GM19351 (cell line): ENCODE measurements around the gene GNAI3.

Experiments
- ATAC-seq: cut with Tn5 transposase; IDR thresholded peaks from one replicate; pipeline ENCODE4 v1.9.1; 2021; ENCODE audit warnings: mild to moderate bottlenecking, moderate library complexity; ENCODE audit not compliant: unreplicated experiment

The GNAI3 gene

GRCh38 chr1:109543988-109544735 is 4.3 kb upstream of the GNAI3 start:
- ATAC-seq, result no peak

- ATAC-seq, result peak; percentile 33
These were observed 1.9 kb upstream of the GNAI3 start for GRCh38 chr1:109546311-109547109.

DNA sequence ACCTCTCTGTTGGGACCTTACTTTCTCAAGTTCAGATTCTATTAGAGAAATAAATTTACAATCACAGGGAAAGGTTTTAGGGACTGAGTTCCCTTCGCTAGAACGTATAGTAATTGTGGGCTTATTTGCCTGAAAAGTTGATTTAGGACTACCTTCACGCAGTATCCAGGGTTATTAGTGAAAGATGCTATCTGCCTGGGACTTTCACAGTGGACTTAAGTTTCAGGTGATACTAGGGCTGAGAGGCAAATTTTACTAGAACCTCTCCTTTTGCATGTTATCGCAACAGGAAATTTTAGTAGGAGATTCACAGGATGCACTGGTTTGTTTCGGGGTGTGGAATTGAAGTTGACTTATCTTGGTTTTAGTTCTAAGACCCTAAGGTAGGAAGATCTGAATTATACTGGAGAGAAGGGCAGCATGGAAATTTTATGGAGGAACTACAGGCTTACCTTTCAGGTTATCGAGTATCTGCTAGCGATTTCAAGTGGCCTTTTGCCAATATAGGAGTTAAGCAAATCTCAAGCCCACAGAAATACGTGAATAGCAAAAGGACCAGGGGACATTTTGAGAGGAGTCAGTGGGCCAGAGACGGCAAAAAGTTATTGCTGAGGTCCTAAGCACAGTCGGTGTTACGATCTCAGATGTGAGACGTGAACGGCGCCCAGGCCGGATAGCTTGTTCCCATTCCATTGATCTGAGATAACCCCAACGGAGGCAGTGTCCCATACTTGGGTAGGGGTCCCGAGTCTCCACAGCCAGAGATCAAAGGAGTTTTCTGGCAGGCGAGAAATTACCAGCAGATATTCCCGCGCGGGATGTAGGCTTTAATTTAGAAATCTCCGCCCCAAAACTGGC is 723 bp upstream of the GNAI3 start:
- no peak for ATAC-seq

DNA sequence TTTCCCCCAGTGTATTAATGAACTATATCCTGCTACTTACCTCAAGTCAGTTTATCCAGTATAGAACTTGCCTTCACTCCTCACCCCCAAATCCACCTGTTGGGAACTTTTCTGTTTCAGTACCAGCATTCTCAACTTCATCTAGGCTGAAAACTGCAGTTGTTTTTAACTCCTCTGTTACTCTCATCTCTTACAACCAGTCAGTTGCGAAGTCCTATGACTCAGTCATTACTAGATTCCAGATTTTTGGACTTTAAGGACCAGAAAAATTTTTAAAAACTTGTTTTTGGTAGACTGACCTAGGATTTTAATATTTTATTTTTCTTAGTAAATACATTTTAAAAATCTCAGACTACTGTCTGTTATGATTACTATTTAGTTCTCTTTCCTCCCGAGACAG is 8.1 kb downstream of the GNAI3 start:
- ATAC-seq, result no peak

DNA sequence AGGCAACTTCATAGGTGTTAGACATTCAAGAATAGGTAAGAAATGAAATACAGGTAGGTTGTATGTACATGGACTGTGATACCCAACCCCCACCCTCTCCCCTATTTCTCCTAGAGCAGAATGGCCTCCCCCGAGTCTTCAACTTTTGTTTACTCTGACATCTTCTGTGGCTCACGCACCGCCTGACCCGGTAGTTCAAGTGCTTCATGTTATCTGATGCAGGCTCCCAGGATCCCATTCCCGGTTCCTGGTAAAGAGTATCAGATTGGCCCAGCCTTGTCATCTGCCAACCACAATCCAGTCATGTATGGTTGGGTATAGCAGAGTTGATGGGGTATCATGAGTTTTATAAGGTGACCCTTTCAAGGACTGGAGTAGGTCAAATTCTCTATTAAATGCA is 9.1 kb downstream of the GNAI3 start:
- no peak for ATAC-seq

GRCh38 chr1:109559995-109560394 is 11.6 kb downstream of the GNAI3 start:
- ATAC-seq, result no peak

- no peak for ATAC-seq
These were observed 15.9 kb downstream of the GNAI3 start for GRCh38 chr1:109564194-109564878.

- ATAC-seq, result no peak
These were observed 16.8 kb downstream of the GNAI3 start for GRCh38 chr1:109565241-109565640.

DNA sequence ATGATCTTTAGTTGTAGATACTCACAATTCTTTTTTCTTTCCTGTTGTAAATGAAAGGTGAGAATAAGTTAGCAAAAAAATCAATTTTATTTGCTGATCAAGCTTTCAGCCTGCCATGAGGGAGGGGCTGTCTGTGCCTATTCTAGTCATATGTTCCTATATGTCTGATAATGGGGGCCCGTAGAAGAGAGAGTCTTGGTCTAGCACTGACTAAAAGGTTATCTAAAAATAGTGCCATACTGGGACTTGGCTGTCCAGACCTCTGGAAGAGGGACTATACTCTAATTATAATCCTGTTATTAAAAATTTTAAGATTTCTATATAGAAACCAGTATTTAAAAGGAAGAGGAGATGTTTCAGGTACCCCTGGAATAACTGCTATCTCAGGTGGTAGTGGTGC is 18.6 kb downstream of the GNAI3 start:
- no peak for ATAC-seq

DNA sequence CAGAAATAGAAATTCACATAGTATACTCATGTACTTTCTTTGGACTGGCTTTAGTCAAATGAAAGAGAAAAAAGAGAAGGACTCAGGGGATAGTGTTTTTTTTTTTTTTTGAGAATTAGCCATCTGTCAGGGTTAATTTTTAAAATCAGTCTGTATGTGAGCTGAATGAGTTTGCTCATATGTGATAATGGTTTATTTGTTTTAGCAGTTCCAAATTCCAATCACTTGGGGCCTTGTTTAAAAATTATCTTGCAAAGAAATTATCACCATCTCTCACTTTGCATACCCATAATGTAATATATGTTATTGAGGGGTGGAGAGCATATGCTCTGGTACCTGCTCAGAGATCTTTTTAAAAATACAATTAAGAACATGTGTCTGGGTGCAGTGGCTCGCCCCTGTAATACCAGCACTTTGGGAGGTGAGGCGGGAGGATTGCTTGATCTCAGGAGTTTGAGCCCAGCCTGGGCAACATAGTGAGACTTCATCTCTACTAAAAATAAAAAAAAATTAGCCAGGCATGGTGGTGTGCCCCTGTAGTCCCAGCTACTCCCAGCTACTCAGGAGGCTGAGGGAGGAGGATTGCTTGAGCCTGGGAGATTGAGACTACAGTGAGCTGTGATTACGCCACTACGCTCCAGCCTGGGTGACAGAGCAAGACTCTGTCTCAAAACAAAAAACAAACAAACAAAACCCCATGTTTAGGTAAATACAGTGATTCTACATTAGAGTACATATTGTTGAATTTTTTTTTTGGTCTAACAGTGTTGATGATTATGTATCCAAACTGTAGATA is 19.7 kb downstream of the GNAI3 start:
- no peak for ATAC-seq

GRCh38 chr1:109569323-109569722 is 20.9 kb downstream of the GNAI3 start:
- ATAC-seq, result no peak

DNA sequence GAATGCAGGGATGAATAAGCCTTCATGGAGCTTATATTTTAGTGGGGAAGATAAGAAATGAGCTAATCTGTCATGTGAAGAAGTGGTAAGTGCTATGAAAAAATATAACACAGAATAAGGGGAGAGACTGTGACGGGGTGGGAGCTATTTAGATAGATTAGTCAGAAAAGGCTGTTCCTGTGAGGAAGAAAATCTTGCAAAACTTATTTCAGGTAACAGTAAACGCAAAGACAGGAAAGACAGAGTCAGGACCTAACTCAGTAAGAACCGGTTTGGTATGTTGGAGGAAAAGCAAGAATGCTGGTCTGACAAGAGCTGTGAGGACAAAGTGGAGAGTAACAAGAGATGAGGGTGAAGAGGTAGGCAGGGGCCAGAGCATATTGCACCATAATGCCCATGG is 22.0 kb downstream of the GNAI3 start:
- no peak for ATAC-seq

DNA sequence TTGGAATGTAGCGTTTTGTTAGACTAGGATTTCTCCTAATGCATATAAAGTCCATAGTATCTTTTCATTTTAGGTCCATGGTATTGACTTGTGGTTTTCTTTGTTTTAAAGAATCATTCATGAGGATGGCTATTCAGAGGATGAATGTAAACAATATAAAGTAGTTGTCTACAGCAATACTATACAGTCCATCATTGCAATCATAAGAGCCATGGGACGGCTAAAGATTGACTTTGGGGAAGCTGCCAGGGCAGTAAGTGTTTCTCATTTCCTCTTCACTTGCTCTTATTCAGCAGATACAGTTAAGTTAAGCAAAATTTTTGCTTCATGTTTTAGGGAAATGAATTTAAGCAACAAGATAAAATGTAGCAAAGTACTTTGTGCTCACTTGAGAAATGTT is 25.4 kb downstream of the GNAI3 start:
- no peak for ATAC-seq

- no peak for ATAC-seq
These were observed 30.6 kb downstream of the GNAI3 start for GRCh38 chr1:109578947-109579443.

DNA sequence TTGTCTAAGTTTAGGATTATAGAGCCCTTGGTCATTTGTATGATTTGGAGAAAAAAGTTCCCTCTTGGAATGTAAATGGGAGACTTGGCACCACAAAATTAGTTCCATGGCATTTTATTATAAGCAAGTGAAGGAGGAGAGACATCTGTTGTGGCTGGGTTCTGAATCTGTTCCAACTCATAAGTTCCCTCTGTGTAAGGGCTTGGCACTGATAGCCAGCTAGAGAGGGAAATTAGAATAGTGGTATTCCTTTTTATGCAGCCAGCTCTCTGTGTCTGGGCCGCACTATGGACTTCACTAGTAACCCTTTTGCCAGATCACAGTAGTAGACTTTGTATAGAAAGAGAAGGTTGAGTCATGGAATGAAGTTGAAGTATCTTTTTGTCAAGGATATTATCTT is 31.1 kb downstream of the GNAI3 start:
- ATAC-seq, result no peak

- no peak for ATAC-seq
These were observed 33.6 kb downstream of the GNAI3 start for GRCh38 chr1:109582021-109582420.

GRCh38 chr1:109584766-109585165 is 36.4 kb downstream of the GNAI3 start:
- ATAC-seq, result no peak

- no peak for ATAC-seq
These were observed 37.6 kb downstream of the GNAI3 start for GRCh38 chr1:109586055-109586454.

- no peak for ATAC-seq
These were observed 40.8 kb downstream of the GNAI3 start for GRCh38 chr1:109589177-109589576.

- no peak for ATAC-seq
These were observed 41.3 kb downstream of the GNAI3 start for GRCh38 chr1:109589679-109590078.
